Activated naive CD4-positive, alpha-beta T cell treated with anti-CD3 and anti-CD28 coated beads, Interleukin-2, amount 10 ng/mL, durations not matched to agents 7 days and 5 days (primary cell): ENCODE data around the gene CD24.

Experiments used
- CTCF ChIA-PET: fragments of 350-600 bp; sonication (Branson Sonifier 250); formaldehyde crosslinking; loops from one replicate; lab custom pipeline; 2021; ENCODE audit warnings: antibody characterized with exemption; lab: Charles Lee
- DNase-seq: peaks from one replicate; pipeline ENCODE4 v3.0.0-alpha.2; 2020
- H3K27ac Mint-ChIP-seq: one replicate; pipeline ENCODE4 v1.8.0; 2021; ENCODE audit warnings: mild to moderate bottlenecking, moderate library complexity, mixed read lengths
- H3K27me3 Mint-ChIP-seq: one replicate; pipeline ENCODE4 v1.8.0; 2021; ENCODE audit warnings: mild to moderate bottlenecking, mixed read lengths
- H3K36me3 Mint-ChIP-seq: one replicate; pipeline ENCODE4 v1.8.0; 2021; ENCODE audit warnings: mixed read lengths
- H3K4me1 Mint-ChIP-seq: one replicate; pipeline ENCODE4 v1.8.0; 2021; ENCODE audit warnings: mixed read lengths
- H3K4me3 Mint-ChIP-seq: one replicate; pipeline ENCODE4 v1.8.0; 2021; ENCODE audit warnings: mild to moderate bottlenecking, moderate library complexity, mixed read lengths
- H3K9me3 Mint-ChIP-seq: one replicate; pipeline ENCODE4 v1.8.0; 2021; ENCODE audit warnings: mixed read lengths

The CD24 gene

DNA sequence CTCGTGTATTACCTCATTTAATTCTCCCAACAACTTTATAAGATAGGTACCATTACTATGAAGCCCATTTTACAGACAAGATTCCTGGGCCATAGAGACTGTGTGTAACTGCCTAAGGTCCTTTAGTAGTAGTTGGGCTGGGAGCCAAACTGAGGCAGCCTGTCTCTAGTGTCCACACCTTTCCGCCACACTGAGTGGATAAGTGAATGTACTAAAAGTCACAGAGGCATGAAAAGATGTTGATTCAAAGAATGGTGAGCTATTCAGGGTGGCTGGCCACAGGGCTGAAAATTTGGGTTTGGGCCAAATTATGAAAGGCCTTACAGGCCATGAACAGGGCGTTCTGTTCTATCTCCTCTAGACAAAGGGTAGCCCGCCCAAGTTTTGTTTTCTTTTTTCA, 11.0 kb downstream of the CD24 start:
- H3K9me3 Mint-ChIP-seq: no peaks in the 10 kb centered on the region
- no peak overlapping the region for H3K4me3 Mint-ChIP-seq
- peaks cover 21% of the 10 kb centered on the region for H3K27me3 Mint-ChIP-seq
- no peaks in the 10 kb centered on the region for H3K4me1 Mint-ChIP-seq
- H3K36me3 Mint-ChIP-seq: no peaks in the 10 kb centered on the region
- no peak for DNase-seq
- CTCF ChIA-PET: no interaction called here
- no peak overlapping the region for H3K27ac Mint-ChIP-seq

DNA sequence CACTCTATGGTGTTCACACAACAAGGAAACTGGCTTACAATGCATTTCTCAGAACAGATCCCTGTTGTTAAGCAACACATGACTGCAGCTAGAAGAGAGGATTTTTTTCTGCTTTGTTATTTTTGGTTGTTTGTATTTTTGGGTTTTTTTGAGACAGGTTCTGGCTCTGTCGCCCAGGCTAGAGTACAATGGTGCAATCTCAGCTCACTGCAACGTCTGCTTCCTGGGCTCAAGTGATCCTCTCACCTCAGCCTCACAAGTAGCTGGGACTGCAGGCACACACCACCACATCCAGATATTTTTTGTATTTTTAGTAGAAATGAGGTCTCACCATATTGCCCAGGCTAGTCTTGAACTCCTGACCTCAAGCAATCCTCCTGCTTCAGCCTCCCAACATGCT, 12.7 kb downstream of the CD24 start:
- peaks cover 12% of the 10 kb centered on the region for H3K27me3 Mint-ChIP-seq
- DNase-seq: no peak
- no peaks in the 10 kb centered on the region for H3K36me3 Mint-ChIP-seq
- CTCF ChIA-PET: no interaction called here
- H3K4me1 Mint-ChIP-seq: no peaks in the 10 kb centered on the region
- H3K9me3 Mint-ChIP-seq: no peaks in the 10 kb centered on the region
- no peak overlapping the region for H3K4me3 Mint-ChIP-seq
- no peak overlapping the region for H3K27ac Mint-ChIP-seq

DNA sequence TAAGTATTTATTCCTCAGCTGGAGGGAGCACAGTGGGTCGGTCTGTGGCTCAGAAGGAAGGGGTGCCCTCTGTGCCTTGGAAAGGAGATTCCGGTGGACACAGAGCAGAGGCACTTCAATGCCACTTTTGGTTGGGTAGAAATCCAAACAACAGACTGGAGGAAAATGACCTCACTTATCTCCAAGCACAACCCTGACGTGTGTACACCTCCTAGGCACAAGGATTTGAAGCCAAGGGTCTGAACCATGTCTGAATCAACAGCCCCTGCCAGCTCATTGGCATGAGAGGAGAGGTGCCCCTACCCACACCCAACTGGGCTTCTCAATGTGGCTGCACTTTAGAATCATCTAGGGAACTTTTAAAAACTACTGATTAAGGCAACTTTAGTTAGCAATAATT, 13.4 kb downstream of the CD24 start:
- no peak for DNase-seq
- H3K27ac Mint-ChIP-seq: no peak overlapping the region

DNA sequence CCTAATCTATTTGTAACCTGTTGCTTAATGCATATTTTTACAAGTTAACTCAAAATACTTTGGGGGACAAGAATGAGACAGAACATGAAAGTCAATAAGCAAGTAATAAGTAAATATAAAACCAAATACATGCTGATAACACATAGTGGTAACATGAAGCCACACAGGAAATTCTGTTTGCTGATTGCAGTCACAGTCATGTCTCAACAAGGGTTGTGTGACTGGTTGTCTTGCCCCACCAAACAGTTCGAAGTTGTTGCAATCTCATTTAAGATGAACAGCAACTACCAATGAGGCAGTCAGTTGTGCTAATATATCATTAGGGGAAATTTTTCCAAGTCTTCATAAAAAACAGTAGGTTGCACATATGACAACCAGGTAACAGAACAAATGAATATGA, 14.5 kb downstream of the CD24 start:
- Mint-ChIP-seq H3K36me3 (no peaks in the 10 kb centered on the region), H3K9me3 (no peaks in the 10 kb centered on the region), H3K27ac (no peak overlapping the region), H3K4me1 (no peaks in the 10 kb centered on the region), H3K27me3 (peaks cover 9% of the 10 kb centered on the region), H3K4me3 (no peak overlapping the region)
- CTCF ChIA-PET: no interaction called here
- no peak for DNase-seq

More for the DNA sequence above, 13.4 kb downstream of the CD24 start:
- no peaks in the 10 kb centered on the region for H3K4me1 Mint-ChIP-seq
- no peaks in the 10 kb centered on the region for H3K9me3 Mint-ChIP-seq
- H3K27me3 Mint-ChIP-seq: peaks cover 9% of the 10 kb centered on the region
- CTCF ChIA-PET: no interaction called here
- no peak overlapping the region for H3K4me3 Mint-ChIP-seq
- H3K36me3 Mint-ChIP-seq: no peaks in the 10 kb centered on the region

DNA sequence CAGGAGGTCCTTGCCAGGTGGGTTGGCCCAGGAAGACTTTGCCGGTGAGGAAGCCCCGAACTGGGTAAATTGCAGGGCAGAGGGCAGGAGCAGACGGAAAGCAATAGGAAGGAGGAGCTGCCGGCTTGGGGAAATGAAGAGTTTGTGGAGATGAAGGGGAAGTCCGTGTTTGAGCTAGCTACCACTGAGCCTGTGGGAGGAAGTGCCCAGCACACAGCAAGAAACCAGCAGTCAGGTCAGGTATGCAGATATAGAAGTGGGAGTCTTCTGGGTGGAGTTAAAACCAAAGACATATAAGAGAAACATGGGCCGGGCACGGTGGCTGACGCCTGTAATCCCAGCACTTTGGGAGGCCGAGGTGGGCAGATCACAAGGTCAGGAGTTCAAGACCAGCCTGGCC, 34.7 kb downstream of the CD24 start:
- no peak overlapping the region for H3K4me3 Mint-ChIP-seq
- no peaks in the 10 kb centered on the region for H3K9me3 Mint-ChIP-seq
- peaks cover 38% of the 10 kb centered on the region for H3K27me3 Mint-ChIP-seq
- H3K27ac Mint-ChIP-seq: no peak overlapping the region
- CTCF ChIA-PET: no interaction called here
- no peaks in the 10 kb centered on the region for H3K36me3 Mint-ChIP-seq
- H3K4me1 Mint-ChIP-seq: no peaks in the 10 kb centered on the region
- DNase-seq: no peak

DNA sequence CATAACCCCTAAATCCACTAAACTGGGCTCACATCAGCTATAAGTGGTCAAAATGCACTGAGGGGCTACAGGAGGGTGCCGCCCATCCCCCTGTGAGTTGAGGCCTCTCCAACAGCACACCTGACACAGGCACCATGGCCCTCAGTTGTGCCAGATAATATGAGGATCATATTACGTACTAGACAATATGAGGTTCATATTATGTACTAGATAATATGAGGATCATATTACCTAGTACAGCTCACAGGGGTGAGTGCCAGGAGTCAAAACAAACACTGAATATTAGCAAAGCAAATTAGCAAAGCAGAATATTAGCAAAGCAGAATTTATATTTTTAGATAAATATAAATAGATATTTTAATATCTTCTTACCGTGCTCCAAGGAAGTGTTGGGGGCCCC, 35.3 kb downstream of the CD24 start:
- H3K9me3 Mint-ChIP-seq: no peaks in the 10 kb centered on the region
- DNase-seq: no peak
- H3K4me1 Mint-ChIP-seq: no peaks in the 10 kb centered on the region
- H3K4me3 Mint-ChIP-seq: no peak overlapping the region
- CTCF ChIA-PET: no interaction called here
- H3K27ac Mint-ChIP-seq: no peak overlapping the region
- H3K27me3 Mint-ChIP-seq: peaks cover 33% of the 10 kb centered on the region
- no peaks in the 10 kb centered on the region for H3K36me3 Mint-ChIP-seq

DNA sequence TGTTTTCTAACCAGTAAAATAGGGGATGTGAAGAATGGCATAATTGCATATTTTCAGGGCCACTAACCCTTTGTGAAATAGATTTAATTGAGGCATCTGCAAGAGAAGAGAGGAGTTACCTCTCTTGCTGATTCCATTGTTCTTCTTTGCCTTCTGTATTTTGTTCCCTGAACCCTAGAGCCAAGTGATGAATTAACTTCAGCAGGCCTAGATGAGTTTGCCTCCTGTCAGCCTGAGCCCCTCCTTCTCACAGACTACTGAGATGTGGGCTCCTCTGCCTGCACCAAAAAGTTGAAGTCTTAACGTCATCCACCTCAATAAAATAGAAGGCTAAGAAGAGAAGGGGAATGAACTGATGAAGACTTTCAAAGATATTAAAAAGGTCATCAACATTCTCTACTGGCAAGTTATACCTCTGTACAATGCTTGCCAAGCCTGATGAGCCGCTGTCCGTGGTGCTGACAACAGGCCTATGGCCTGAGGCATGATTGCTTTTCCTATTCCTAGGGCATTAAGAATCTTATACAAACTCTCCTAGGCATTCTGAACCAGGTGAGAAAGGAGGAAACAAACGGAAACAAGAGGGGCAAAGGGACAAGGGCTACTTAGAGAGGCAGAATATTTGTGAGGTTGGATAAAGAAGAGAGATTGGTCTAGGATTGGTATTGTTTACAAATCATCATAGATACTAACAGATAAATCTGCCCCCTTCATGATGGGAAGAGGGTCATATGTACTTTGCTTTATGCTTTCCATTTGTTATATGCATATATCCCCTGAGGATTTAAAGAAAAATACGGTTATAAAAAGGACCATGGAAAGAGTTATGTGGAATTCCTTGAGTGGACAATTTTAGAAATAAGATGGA, 46.8 kb downstream of the CD24 start:
- CTCF ChIA-PET: no interaction called here
- H3K27ac Mint-ChIP-seq: no peak overlapping the region
- peaks cover 35% of the 10 kb centered on the region for H3K27me3 Mint-ChIP-seq
- H3K4me3 Mint-ChIP-seq: no peak overlapping the region
- H3K36me3 Mint-ChIP-seq: no peaks in the 10 kb centered on the region
- no peaks in the 10 kb centered on the region for H3K9me3 Mint-ChIP-seq
- peak; percentile 60 for DNase-seq
- H3K4me1 Mint-ChIP-seq: no peaks in the 10 kb centered on the region

DNA sequence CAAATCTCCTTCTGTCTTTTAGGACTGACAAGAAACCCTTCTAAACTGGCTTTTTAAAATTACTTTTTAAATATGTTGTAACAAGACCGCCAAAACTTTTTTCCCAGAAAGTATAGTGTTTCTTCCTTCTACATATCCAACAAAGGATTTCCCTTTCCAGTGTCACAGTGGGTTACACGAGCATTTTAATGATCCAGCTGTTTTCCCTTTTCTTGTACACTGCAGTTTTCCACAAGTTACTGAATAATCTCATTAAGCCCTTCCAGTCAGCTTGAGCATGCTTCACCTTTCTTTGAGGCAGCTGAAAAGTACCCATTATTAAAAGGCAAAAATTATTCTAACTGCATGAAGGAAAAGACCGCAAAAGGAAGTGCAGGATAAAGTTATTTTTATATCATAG, 48.6 kb downstream of the CD24 start:
- H3K4me3 Mint-ChIP-seq: no peak overlapping the region
- H3K4me1 Mint-ChIP-seq: no peaks in the 10 kb centered on the region
- H3K27ac Mint-ChIP-seq: no peak overlapping the region
- no peak for DNase-seq
- H3K9me3 Mint-ChIP-seq: no peaks in the 10 kb centered on the region
- H3K36me3 Mint-ChIP-seq: no peaks in the 10 kb centered on the region
- peaks cover 32% of the 10 kb centered on the region for H3K27me3 Mint-ChIP-seq
- CTCF ChIA-PET: no interaction called here

DNA sequence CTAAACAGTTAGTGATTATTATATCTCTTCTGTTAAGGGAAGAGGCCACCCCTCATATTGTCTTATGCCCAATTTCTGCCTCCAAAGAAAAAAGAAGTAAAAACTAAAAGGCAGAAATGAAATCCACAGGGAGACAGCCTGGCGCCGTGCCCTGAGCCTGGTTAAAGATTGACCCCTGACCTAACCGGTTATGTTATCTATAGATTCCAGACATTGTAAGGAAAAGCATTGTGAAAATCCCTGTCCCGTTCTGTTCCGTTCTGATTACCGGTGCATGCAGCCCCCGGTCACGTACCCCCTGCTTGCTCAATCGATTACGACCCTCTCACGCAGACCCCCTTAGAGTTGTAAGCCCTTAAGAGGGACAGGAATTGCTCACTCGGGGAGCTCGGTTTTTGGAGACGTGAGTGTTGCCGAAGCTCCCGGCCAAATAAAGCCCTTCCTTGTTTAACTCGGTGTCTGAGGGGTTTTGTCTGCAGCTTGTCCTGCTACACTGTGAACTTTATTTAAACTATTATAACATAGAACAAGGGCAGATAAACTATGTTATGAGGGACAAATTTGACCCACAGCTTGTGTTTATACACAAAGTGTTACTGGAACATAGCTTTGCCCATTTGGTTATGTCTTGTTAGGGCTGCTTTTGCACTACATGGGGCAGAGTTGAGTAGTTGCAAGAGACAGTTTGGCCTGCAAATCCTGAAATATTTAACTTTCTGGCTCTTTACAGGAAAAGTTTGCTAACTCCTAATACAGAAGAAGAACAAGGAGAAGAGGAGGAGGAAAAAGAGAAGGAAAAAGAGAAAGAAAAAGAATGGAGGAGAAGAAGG, 49.6 kb downstream of the CD24 start:
- Mint-ChIP-seq H3K9me3 (no peaks in the 10 kb centered on the region), H3K27ac (no peak overlapping the region), H3K36me3 (no peaks in the 10 kb centered on the region), H3K27me3 (peaks cover 29% of the 10 kb centered on the region), H3K4me3 (no peak overlapping the region), H3K4me1 (no peaks in the 10 kb centered on the region)
- CTCF ChIA-PET: interaction anchor here (0.6 kb wide), 1 partner anchor 1976 kb away, joined by 3 read pairs; no protein-coding TSS in a partner anchor
- DNase-seq: no peak

DNA sequence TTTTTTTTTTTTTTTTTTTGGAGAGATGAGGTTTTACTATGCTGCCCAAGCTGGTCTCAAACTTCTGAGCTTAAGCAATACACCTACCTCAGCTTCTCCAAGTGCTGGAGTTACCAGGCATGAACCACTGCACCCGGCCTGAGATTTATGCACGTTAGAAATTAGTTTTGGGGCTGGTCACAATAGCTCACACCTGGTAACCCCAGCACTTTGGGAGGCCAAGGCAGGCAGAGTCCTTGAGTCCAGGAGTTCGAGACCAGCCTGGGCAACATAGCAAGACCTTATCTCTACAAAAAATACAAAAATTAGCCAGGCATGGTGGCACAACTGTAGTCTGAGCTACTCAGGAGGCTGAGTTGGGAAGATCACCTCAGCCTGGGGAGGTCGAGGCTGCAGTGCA, 51.9 kb downstream of the CD24 start:
- Mint-ChIP-seq H3K4me1 (no peaks in the 10 kb centered on the region), H3K27ac (no peak overlapping the region), H3K9me3 (no peaks in the 10 kb centered on the region), H3K27me3 (peaks cover 26% of the 10 kb centered on the region), H3K4me3 (no peak overlapping the region), H3K36me3 (no peaks in the 10 kb centered on the region)
- no peak for DNase-seq
- CTCF ChIA-PET: no interaction called here
